SK-N-SH (cell line): ENCODE measurements around the gene GART. TPM values are rescaled to one million over a fixed set of nuclear protein-coding genes. Genes with fewer than 3 reads are reported as not detected.

ENCODE experiments used
- CTCF ChIA-PET: fragments of 300-600, 350-600 bp; formaldehyde crosslinking; extraction: SDS; loops from one replicate; lab custom pipeline; 2021; lab: Yijun Ruan, JAX
- POLR2A ChIA-PET: fragments of 350-600 bp; sonication (Branson Sonifier 250); formaldehyde crosslinking; extraction: SDS; loops from one replicate; lab custom pipeline; 2020; ENCODE audit warnings: antibody characterized with exemption, inconsistent platforms; lab: Yijun Ruan, JAX
- DNase-seq: peaks from one replicate; pipeline ENCODE4 v3.0.0; 2012
- H2AFZ ChIP-seq: fragments of 200-600 bp; sonication (generic); 2 replicates; pipeline ENCODE4 v1.8.1; 2016; ENCODE audit warnings: antibody characterized with exemption, mild to moderate bottlenecking, low read depth
- H3F3A ChIP-seq: fragments of 200-600 bp; sonication (generic); replicated peaks from 2 replicates; pipeline ENCODE3; 2016; ENCODE audit warnings: antibody characterized with exemption, mild to moderate bottlenecking; ENCODE audit not compliant: insufficient read depth
- H3K27ac ChIP-seq, 2 experiments: fragments of 200-500 bp in 1 of 2; fragments of 200-600 bp in 1 of 2; sonication (Bioruptor generic) in 1 of 2; sonication (generic), shearing (Covaris generic) in 1 of 2; 2 replicates each; pipeline versions ENCODE4 v1.5.1 to v1.6.1; 2014 to 2016; ENCODE audit warnings: low read depth in 2 of 2, inconsistent platforms in 1 of 2, low read length in 1 of 2, mild to moderate bottlenecking in 1 of 2, mixed read lengths in 1 of 2
- H3K27me3 ChIP-seq: fragments of 200-600 bp; sonication (generic), shearing (Covaris generic); 2 replicates; pipeline ENCODE4 v1.6.1; 2016; ENCODE audit warnings: mixed run types; ENCODE audit not compliant: insufficient read depth
- H3K36me3 ChIP-seq, 2 experiments: fragments of 200-500 bp in 1 of 2; fragments of 200-600 bp in 1 of 2; sonication (Bioruptor generic) in 1 of 2; sonication (generic) in 1 of 2; replicated peaks in 1 of 2; 2 replicates each; pipeline versions ENCODE3 to v1.5.1; 2014 to 2016; ENCODE audit warnings: low read length in 1 of 2, mild to moderate bottlenecking in 1 of 2; ENCODE audit not compliant: insufficient read depth in 2 of 2, control insufficient read depth in 1 of 2
- H3K4me1 ChIP-seq, 2 experiments: fragments of 200-500 bp in 1 of 2; fragments of 200-600 bp in 1 of 2; sonication (Bioruptor generic) in 1 of 2; sonication (generic), shearing (Covaris generic) in 1 of 2; 2 replicates each; pipeline versions ENCODE4 v1.5.1 to v1.6.1; 2014 to 2016; ENCODE audit warnings: low read depth in 1 of 2, low read length in 1 of 2, mixed run types in 1 of 2; ENCODE audit not compliant: insufficient read depth in 2 of 2, control insufficient read depth in 1 of 2
- H3K4me2 ChIP-seq: fragments of 200-600 bp; sonication (generic), shearing (Covaris generic); 2 replicates; pipeline ENCODE4 v1.6.1; 2017; ENCODE audit warnings: mixed run types
- H3K4me3 ChIP-seq, 2 experiments: fragments of 200-500 bp in 1 of 2; fragments of 200-600 bp in 1 of 2; sonication (Bioruptor generic) in 1 of 2; sonication (generic), shearing (Covaris generic) in 1 of 2; 2 replicates each; pipeline versions ENCODE4 v1.5.1 to v1.8.1; 2014 to 2016; ENCODE audit warnings: low read depth in 2 of 2, inconsistent platforms in 1 of 2, low read length in 1 of 2, mild to moderate bottlenecking in 1 of 2, mixed read lengths in 1 of 2, moderate library complexity in 1 of 2
- H3K79me2 ChIP-seq: fragments of 200-600 bp; sonication (generic); 2 replicates; pipeline ENCODE4 v1.8.1; 2017; ENCODE audit warnings: mild to moderate bottlenecking; ENCODE audit not compliant: insufficient read depth
- H3K9ac ChIP-seq: fragments of 200-600 bp; sonication (generic); 2 replicates; pipeline ENCODE4 v1.6.1; 2017; ENCODE audit warnings: mixed run types
- H3K9me2 ChIP-seq: fragments of 200-600 bp; sonication (generic); 2 replicates; pipeline ENCODE4 v1.6.1; 2017; ENCODE audit warnings: mixed run types
- H3K9me3 ChIP-seq: fragments of 200-600 bp; sonication (generic); 2 replicates; pipeline ENCODE4 v1.6.1; 2017; ENCODE audit warnings: mixed run types, mild to moderate bottlenecking, moderate library complexity
- H4K20me1 ChIP-seq: fragments of 200-600 bp; sonication (generic); 2 replicates; pipeline ENCODE4 v1.6.1; 2017; ENCODE audit warnings: mild to moderate bottlenecking, mixed run types; ENCODE audit not compliant: insufficient read depth
- ELF1 ChIP-seq: IDR thresholded peaks from 2 replicates; pipeline ENCODE4 v1.4.0; 2012
- FOXM1 ChIP-seq: IDR thresholded peaks from 2 replicates; pipeline ENCODE4 v1.4.0; 2012; ENCODE audit warnings: low read depth, mild to moderate bottlenecking
- GABPA ChIP-seq: IDR thresholded peaks from 2 replicates; pipeline ENCODE4 v1.4.0; 2012; ENCODE audit warnings: low read depth, mild to moderate bottlenecking
- JUND ChIP-seq: IDR thresholded peaks from 2 replicates; pipeline ENCODE4 v1.4.0; 2012
- NFIC ChIP-seq: IDR thresholded peaks from 2 replicates; pipeline ENCODE4 v1.4.0; 2012; ENCODE audit warnings: borderline replicate concordance
- NRF1 ChIP-seq: IDR thresholded peaks from 2 replicates; pipeline ENCODE4 v1.6.1; 2012; ENCODE audit warnings: low read depth, mild to moderate bottlenecking, low read length
- PBX3 ChIP-seq: IDR thresholded peaks from 2 replicates; pipeline ENCODE4; 2012
- RCOR1 ChIP-seq: fragments of 150-350 bp; IDR thresholded peaks from 2 replicates; pipeline ENCODE4 v1.6.1; 2017; ENCODE audit warnings: antibody characterized with exemption, low read length
- RFX5 ChIP-seq: IDR thresholded peaks from 2 replicates; pipeline ENCODE4 v1.6.1; 2012; ENCODE audit warnings: mild to moderate bottlenecking, improper control_type of control experiment, low read length
- ZBTB33 ChIP-seq: IDR thresholded peaks from 2 replicates; pipeline ENCODE4 v1.4.0; 2012; ENCODE audit warnings: low read depth, borderline replicate concordance
- WGBS: methylation state at CpG from one replicate; pipeline ENCODE4 v1.1.6; 2017; ENCODE audit warnings: low lambda C conversion rate; 5-methylcytosine and 5-hydroxymethylcytosine counted together
- polyA plus RNA-seq, 3 experiments: library from polyadenylated mRNA; depleted of rRNA; stranded (reverse); fragments of >200 nt; gene quantifications; 2 replicates each; pipeline ENCODE4 v1.2.3, GENCODE V29; 2012
- TF ChIP-seq, protein P1 (sequence below): IDR thresholded peaks from 2 replicates; pipeline ENCODE4 v1.4.0; 2012; ENCODE audit warnings: low read depth, borderline replicate concordance
- TF ChIP-seq, protein P2 (sequence below): IDR thresholded peaks from 2 replicates; pipeline ENCODE4 v1.4.0; 2012; ENCODE audit warnings: low read depth
- TF ChIP-seq, protein P3 (sequence below): fragments of 150-350 bp; IDR thresholded peaks from 2 replicates; pipeline ENCODE4 v1.6.1; 2016; ENCODE audit warnings: mild to moderate bottlenecking, low read depth, low read length

GART gene
- polyA plus RNA-seq, 1 of the 3 experiments (the other 2 are of a cell fraction), result 17.3 TPM

- no peak for DNase-seq
- Histone ChIP-seq H3K4me1 (no peaks in the 10 kb centered on the region; a peak in 1 of 4 replicates), H3K4me2 (no peak overlapping the region), H4K20me1 (no peaks in the 10 kb centered on the region), H3F3A (peaks cover 17% of the 10 kb centered on the region), H3K4me3 (no peak overlapping the region), H2AFZ (no peak overlapping the region), H3K27ac (no peak overlapping the region), H3K79me2 (peaks cover 62% of the 10 kb centered on the region), H3K9me3 (no peaks in the 10 kb centered on the region), H3K36me3 (peaks cover 60 to 64% of the 10 kb centered on the region in 2 experiments), H3K9ac (no peak overlapping the region), H3K27me3 (no peaks in the 10 kb centered on the region), H3K9me2 (no peaks in the 10 kb centered on the region)
- WGBS, result 100% methylated on average over 2 of the region's 2 CpGs
- ChIA-PET POLR2A (no interaction called here), CTCF (interaction anchor here (1.5 kb wide), 1 partner anchor 69 kb away, joined by 5 read pairs; no protein-coding TSS in a partner anchor)
- TF ChIP-seq NRF1 (no peak), NFIC (no peak)
- TF ChIP-seq, protein P1, sequence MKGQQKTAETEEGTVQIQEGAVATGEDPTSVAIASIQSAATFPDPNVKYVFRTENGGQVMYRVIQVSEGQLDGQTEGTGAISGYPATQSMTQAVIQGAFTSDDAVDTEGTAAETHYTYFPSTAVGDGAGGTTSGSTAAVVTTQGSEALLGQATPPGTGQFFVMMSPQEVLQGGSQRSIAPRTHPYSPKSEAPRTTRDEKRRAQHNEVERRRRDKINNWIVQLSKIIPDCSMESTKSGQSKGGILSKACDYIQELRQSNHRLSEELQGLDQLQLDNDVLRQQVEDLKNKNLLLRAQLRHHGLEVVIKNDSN, result no peak
- TF ChIP-seq, protein P2, sequence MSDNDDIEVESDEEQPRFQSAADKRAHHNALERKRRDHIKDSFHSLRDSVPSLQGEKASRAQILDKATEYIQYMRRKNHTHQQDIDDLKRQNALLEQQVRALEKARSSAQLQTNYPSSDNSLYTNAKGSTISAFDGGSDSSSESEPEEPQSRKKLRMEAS, result no peak
Measured at GRCh38 chr21:33537212-33537611, 4.7 kb downstream of the GART start.

DNA sequence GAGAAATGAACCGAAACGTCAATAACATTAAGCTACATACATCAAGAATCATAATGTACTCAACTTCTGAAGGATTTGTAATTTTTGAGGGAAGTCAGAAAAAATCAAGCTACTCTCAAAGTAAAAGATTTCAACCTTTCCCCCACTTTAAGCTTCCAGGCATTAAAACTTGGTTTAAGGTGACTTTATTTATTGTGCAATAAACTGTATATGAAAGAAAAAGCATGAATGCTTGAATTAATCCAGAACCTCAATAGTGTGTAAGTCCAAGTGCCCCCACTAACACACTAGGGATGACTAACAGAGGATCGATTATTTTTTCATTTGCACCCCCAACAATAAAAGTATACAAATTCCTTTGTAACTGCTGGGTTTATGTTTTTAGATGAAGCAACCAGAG lies 10.9 kb downstream of the GART start:
- no peak for DNase-seq
- H3K27ac ChIP-seq, result no peak overlapping the region
- no peak overlapping the region for H3K9ac ChIP-seq
- CTCF ChIA-PET, result interaction anchor here (0.9 to 1.0 kb wide), 2 partner anchors 14 to 75 kb away, joined by 3 to 5 read pairs; no protein-coding TSS in a partner anchor
- TF ChIP-seq, protein P2, result no peak
- no peaks in the 10 kb centered on the region for H3K9me2 ChIP-seq
- H2AFZ ChIP-seq, result no peak overlapping the region
- H3F3A ChIP-seq, result peaks cover 8% of the 10 kb centered on the region
- no peak overlapping the region for H3K4me2 ChIP-seq
- H3K9me3 ChIP-seq, result no peaks in the 10 kb centered on the region
- 93% methylated on average over 3 of the region's 3 CpGs for WGBS
- peaks cover 84 to 98% of the 10 kb centered on the region in 2 experiments for H3K36me3 ChIP-seq
- H3K79me2 ChIP-seq, result peaks cover 15% of the 10 kb centered on the region; the same call in 1 of the 2 replicates
- POLR2A ChIA-PET, result no interaction called here
- no peaks in the 10 kb centered on the region for H4K20me1 ChIP-seq
- H3K27me3 ChIP-seq, result no peaks in the 10 kb centered on the region
- H3K4me3 ChIP-seq, result no peak overlapping the region
- no peaks in the 10 kb centered on the region for H3K4me1 ChIP-seq

- Histone ChIP-seq H3K27ac (no peak overlapping the region), H4K20me1 (no peaks in the 10 kb centered on the region), H3K4me3 (no peak overlapping the region), H3K27me3 (no peaks in the 10 kb centered on the region), H3K9ac (no peak overlapping the region), H3K4me1 (no peaks in the 10 kb centered on the region), H3K79me2 (no peaks in the 10 kb centered on the region), H3K9me3 (no peaks in the 10 kb centered on the region), H2AFZ (no peak overlapping the region), H3K36me3 (peaks cover 52 to 70% of the 10 kb centered on the region in 2 experiments), H3K9me2 (no peaks in the 10 kb centered on the region), H3F3A (peaks cover 12% of the 10 kb centered on the region), H3K4me2 (no peak overlapping the region)
- 100% methylated on average over 1 of the region's 1 CpG for WGBS
- TF ChIP-seq GABPA, result no peak
- no peak for TF ChIP-seq RFX5
- TF ChIP-seq PBX3, result no peak
- TF ChIP-seq NFIC, result no peak
- no peak for TF ChIP-seq JUND
- no peak for TF ChIP-seq ZBTB33
- TF ChIP-seq FOXM1, result no peak
- TF ChIP-seq, protein P3, sequence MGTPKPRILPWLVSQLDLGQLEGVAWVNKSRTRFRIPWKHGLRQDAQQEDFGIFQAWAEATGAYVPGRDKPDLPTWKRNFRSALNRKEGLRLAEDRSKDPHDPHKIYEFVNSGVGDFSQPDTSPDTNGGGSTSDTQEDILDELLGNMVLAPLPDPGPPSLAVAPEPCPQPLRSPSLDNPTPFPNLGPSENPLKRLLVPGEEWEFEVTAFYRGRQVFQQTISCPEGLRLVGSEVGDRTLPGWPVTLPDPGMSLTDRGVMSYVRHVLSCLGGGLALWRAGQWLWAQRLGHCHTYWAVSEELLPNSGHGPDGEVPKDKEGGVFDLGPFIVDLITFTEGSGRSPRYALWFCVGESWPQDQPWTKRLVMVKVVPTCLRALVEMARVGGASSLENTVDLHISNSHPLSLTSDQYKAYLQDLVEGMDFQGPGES, result no peak
- TF ChIP-seq, protein P2, result no peak
- no peak for TF ChIP-seq ELF1
- no peak for TF ChIP-seq RCOR1
- DNase-seq, result no peak
- CTCF ChIA-PET, result no interaction called here
- POLR2A ChIA-PET, result interaction anchor here (0.6 to 1.0 kb wide), 2 partner anchors 10 to 42 kb away, joined by 3 to 5 read pairs; no protein-coding TSS in a partner anchor
Measured at GRCh38 chr21:33522953-33523349, 19.0 kb downstream of the GART start.
